Breast epithelium (tissue), 3 donors: Measurements from ENCODE around the gene VLDLR.

Experiments
- POLR2A ChIP-seq: fragments of 450-650 bp; IDR thresholded peaks from one replicate; pipeline ENCODE4 v1.6.1; 2016; ENCODE audit warnings: antibody characterized with exemption, mild to moderate bottlenecking, moderate library complexity
- POLR2AphosphoS5 ChIP-seq, 3 donors: sonication (generic); formaldehyde crosslinking; IDR thresholded peaks; one replicate each; pipeline ENCODE4 v1.6.1; 2017; ENCODE audit warnings: antibody characterized with exemption in 3 of 3
- TF ChIP-seq, protein P1 (sequence below), 3 donors: fragments of 450-650 bp; IDR thresholded peaks; one replicate each; pipeline ENCODE4 v1.5.1; 2016 to 2017; ENCODE audit warnings: antibody characterized with exemption in 3 of 3, mild to moderate bottlenecking in 3 of 3, moderate library complexity in 3 of 3

- TF ChIP-seq POLR2A: no peak
- TF ChIP-seq, protein P1, sequence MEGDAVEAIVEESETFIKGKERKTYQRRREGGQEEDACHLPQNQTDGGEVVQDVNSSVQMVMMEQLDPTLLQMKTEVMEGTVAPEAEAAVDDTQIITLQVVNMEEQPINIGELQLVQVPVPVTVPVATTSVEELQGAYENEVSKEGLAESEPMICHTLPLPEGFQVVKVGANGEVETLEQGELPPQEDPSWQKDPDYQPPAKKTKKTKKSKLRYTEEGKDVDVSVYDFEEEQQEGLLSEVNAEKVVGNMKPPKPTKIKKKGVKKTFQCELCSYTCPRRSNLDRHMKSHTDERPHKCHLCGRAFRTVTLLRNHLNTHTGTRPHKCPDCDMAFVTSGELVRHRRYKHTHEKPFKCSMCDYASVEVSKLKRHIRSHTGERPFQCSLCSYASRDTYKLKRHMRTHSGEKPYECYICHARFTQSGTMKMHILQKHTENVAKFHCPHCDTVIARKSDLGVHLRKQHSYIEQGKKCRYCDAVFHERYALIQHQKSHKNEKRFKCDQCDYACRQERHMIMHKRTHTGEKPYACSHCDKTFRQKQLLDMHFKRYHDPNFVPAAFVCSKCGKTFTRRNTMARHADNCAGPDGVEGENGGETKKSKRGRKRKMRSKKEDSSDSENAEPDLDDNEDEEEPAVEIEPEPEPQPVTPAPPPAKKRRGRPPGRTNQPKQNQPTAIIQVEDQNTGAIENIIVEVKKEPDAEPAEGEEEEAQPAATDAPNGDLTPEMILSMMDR (IDR thresholded peaks at IDR 0.05): no peak
- TF ChIP-seq POLR2AphosphoS5 (IDR thresholded peaks at IDR 0.05): no peak
These were observed 45.0 kb downstream of the VLDLR start for GRCh38 chr9:2666569-2666968.
